ENCODE measurements around the gene PLAC8L1. TPM values are rescaled to one million over a fixed set of nuclear protein-coding genes. Genes with fewer than 3 reads are reported as not detected.

PLAC8L1 gene
- total RNA-seq, 1 donor from 2014 or later: not detected

- intact Hi-C loops (cut with DNase I): loop anchor here (10.0 kb wide), 1 partner anchor 1845 kb away; no protein-coding TSS in a partner anchor
- no peak for DNase-seq (ENCODE audit: low spot score)
These were observed 55.3 kb downstream of the PLAC8L1 start for GRCh38 chr5:146050086-146050485.

GRCh38 chr5:146049704-146050026 lies 55.7 kb downstream of the PLAC8L1 start:
- intact Hi-C loops (cut with DNase I): loop anchor here (5.0 to 10.0 kb wide), 3 partner anchors 217 to 1845 kb away; no protein-coding TSS in a partner anchor
- DNase-seq (ENCODE audit: low spot score): no peak

DNA sequence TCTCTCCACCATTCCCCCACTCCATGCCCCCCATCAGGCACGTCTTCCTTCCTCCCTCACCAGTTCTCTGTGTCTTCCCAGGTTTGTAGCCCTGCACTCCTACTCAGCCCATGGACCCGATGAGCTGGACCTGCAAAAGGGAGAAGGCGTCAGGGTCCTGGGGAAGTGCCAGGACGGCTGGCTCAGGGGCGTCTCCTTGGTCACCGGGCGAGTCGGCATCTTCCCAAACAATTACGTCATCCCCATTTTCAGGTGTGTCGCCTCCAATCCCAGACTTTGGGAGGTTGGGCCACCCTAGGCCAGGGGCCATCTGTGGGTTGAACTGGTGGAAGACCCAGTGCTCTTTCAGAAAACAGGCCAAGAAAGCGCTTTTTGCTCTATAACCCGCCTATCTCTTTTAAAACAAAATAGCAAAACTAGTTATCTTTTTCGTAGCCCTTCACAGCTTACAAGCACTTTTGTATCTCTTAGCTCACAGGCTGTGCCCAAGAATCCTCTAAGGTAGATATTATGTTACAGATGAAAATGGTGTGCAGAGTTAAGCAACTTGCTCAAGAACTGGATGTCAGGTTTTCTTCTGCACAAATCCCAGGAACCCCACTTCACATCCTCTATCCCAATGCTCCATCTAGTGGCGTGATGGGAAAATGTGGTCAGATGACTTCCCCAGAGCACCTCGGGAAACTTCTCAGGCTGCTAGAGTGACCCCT lies 56.2 kb downstream of the PLAC8L1 start:
- no peak for DNase-seq (ENCODE audit: low spot score)
- intact Hi-C loops (cut with DNase I): loop anchor here (5.0 kb wide), 2 partner anchors 217 to 367 kb away; no protein-coding TSS in a partner anchor

GRCh38 chr5:146047396-146047795 lies 58.0 kb downstream of the PLAC8L1 start:
- DNase-seq (ENCODE audit: low spot score): no peak
- intact Hi-C loops (cut with DNase I): loop anchor here (5.0 kb wide), 2 partner anchors 215 to 365 kb away; no protein-coding TSS in a partner anchor

DNA sequence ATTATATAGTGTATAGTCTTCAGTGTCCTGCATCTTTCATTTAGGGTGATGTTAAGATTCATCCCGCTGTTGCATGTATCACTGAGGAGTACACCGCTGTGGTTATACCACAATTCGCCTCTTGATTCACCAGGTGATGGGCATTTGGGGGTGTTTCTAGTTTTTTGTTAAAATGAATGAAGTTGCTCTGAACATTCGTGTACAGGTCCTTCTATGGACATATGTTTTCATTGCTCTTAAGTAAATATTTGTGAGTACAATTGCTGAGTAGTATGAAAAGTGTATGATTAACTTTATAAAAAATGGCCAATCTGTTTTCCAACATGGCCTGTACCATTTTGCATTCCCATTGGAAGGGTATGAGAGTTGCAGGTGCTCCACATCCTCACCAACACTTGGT lies 61.7 kb downstream of the PLAC8L1 start:
- DNase-seq (ENCODE audit: low spot score): no peak
- intact Hi-C loops (cut with DNase I): loop anchor here (5.0 kb wide), 2 partner anchors 61 to 106 kb away; partner anchors contain the start of gene SH3RF2

DNA sequence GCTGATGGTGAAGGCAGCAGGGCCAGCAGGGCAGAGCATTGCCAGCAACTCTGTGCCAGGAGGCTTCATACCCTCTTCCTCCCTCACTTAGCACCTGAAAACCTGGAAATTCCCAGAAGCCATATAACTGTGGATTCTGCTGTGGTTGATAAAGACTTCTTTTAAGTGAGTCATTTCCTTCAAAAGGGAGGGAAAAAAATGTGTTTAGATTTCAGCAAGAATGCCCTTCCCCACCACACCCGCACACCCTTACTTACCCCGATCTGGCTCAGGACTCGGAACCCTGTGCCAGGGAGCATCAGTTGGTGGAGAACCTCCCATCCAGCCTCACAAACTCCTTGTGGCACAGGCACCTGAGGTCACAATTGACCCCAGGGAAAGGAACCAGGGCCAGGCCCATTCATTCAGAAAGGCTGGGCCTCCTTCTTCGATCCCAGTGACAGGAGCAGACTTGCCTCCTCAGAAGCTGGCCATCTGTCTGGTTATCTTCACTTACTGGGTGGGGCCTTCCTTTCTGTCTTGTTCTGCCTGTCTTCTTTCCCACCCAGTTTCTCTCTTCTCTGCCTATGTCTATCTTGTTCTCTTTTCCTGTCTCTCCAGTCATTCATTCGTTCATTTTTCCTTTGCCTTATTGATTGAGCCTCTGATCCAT lies 62.6 kb downstream of the PLAC8L1 start:
- DNase-seq (ENCODE audit: low spot score): no peak
- intact Hi-C loops (cut with DNase I): loop anchor here (5.0 kb wide), 2 partner anchors 60 to 105 kb away; partner anchors contain the start of gene SH3RF2

GRCh38 chr5:146041180-146041789 lies 64.1 kb downstream of the PLAC8L1 start:
- DNase-seq (ENCODE audit: low spot score): no peak
- intact Hi-C loops (cut with DNase I): loop anchor here (5.0 kb wide), 2 partner anchors 59 to 104 kb away; partner anchors contain the start of gene SH3RF2

- intact Hi-C loops (cut with DNase I): loop anchor here (5.0 kb wide), 2 partner anchors 58 to 103 kb away; partner anchors contain the start of gene SH3RF2
- no peak for DNase-seq (ENCODE audit: low spot score)
These were observed 64.8 kb downstream of the PLAC8L1 start for GRCh38 chr5:146040527-146040926.

- DNase-seq (ENCODE audit: low spot score): no peak
- intact Hi-C loops (cut with DNase I): no loop called here
These were observed 66.0 kb downstream of the PLAC8L1 start for GRCh38 chr5:146039420-146039819.

DNA sequence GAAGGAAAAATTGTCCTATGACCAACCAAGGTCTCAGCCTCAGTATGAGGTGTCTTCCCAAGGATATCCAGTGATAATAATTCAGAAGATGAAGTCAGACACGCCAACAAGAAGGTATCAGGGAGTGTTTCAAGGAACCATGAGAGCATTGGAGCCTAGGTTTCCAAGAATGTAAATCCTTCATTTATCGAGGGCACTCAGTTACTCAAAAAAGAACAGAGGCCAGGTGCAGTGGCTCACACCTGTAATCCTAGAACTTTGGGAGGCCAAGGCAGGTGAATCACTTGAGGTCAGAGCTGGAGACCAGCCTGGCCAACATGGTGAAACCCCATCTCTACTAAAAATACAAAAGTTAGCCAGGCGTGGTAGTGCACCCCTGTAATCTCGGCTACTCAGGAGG lies 70.8 kb downstream of the PLAC8L1 start:
- no peak for DNase-seq (ENCODE audit: low spot score)
- intact Hi-C loops (cut with DNase I): no loop called here

Other genes starting within 250 kb of the PLAC8L1 start
- gene GRXCR2, start 232.6 kb downstream of the PLAC8L1 start, total RNA-seq: 0.78 TPM
- 231 TPM for gene SH3RF2, start 169.0 kb downstream of the PLAC8L1 start, total RNA-seq
- 77.5 TPM for gene LARS1, start 77.1 kb upstream of the PLAC8L1 start, total RNA-seq
- gene RBM27, start 98.0 kb upstream of the PLAC8L1 start, total RNA-seq: 16.1 TPM
- gene POU4F3, start 233.3 kb upstream of the PLAC8L1 start, total RNA-seq: not detected

All from cardiac septum (tissue), 1 donor.